COLO668 (cell line): ENCODE measurements around the gene GLT8D1.

Source experiments
- DNase-seq: peaks from one replicate; lab custom pipeline; 2025; ENCODE audit not compliant: unreplicated experiment; lab: John Stamatoyannopoulos, UW

GLT8D1 gene

DNA sequence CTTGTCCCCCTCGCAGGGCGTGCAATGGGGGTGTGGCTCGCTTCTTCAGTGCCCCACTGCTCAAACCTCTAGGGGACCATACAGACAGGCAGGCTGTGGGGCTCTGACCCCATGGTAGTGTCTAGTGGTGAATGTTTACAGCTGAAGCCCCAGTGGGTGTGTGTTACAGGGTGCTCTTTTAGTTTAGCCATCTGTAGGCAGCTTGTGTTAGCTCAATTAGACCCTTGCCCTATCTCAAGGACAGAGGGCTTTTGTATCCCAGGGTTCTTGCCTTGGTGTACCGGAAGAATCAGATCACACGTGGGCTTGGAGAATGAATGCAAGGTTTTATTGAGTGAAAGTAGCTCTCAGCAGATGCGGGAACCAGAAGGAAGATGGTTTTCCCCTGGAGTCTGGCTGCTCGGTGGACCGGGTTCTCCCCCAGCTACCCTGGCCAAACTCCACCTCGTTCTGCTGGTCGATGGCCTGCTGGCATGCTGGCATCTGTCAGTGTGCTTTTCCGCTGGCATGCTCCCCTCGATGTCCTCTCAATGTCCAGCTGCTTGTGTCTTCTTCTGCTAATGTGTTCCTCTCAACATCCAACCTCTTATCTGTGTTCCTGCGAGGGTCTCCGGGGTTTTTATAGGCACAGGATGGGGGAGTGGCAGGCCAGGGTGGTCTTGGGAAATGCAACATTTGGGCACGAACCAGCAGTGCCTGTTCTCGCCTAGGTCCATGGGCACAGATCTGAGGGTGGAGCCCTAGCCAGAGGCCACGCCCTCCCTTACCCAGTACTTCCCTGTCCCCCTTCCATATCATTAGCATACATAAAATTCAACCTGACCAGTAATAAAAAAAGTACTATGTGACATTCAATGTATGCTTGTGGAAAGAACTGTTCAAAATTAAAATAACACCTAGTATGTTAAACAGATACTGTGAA lies 7.0 kb upstream of the GLT8D1 start:
- DNase-seq = no peak

DNA sequence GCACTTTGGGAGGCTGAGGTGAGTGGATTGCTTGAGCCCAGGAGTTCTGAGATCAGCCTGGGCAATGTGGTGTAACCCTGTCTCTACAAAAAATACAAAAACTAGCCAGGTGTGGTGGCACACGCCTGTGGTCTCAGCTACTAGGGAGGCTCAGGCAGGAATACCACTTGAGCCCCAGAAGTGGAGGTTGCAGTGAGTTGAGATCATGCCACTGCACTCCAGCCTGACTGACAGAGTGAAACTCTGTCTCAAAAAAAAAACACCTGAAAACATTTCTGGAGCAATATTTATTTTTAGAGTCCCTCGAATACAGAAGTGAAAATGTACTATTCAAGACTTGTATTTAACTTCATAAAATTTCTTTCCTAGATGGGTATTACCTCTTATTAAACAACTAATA lies 4.9 kb upstream of the GLT8D1 start:
- no peak for DNase-seq

- DNase-seq = no peak
These were observed 2.0 kb upstream of the GLT8D1 start for GRCh38 chr3:52707585-52707984.

DNA sequence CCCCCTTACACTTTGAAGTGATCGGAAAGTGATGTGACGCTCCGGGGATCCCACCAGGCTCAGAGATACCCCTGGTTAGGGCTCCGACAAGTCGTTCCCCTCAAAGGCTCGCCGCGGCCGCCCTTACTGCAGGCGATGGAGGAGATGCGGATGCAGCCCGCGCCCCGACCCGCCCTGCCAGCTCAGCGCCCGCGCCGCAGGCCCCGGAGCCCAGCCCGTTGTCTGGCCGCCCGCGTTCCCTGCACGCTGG lies 228 bp downstream of the GLT8D1 start:
- no peak for DNase-seq

DNA sequence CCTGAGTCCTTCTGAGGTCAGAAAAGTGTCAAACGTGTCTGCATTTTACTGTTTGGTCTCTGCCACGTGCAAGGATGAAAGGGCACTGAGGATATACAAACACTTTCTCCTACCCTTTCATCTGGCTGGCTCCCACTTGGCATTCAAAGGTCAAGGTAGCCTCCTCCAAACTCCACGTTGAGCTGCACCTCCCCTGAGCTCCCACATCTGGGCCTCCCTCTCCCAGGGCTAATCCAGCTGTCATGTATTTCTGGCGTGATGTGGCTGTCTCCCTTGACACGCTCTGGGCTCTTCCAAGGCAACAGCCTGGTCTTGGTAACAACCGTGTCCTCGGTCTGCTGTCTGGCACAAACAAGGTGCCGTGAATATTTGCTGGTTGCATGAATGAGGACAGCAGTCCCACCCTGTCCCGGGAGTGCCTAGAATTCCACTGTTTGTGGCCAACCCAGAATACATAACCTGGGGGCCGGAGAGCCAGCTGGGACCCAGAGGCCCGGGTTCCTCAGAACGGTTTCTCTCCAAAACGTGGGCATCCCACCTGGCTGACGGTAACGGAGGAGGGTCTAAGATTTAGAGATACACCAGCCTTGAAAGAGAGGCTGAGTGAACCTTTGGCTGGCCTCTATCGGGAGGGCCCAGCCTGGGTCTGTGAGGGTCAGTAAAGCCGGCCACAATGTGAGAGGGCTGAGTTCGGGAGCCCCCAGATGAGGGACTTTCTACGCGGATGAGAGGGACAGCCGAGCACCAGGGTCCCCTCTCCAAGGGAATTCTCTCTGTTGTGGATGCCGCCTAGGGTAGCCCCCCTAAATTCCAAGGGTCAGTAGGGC lies 767 bp downstream of the GLT8D1 start:
- DNase-seq = peak; percentile 19

DNA sequence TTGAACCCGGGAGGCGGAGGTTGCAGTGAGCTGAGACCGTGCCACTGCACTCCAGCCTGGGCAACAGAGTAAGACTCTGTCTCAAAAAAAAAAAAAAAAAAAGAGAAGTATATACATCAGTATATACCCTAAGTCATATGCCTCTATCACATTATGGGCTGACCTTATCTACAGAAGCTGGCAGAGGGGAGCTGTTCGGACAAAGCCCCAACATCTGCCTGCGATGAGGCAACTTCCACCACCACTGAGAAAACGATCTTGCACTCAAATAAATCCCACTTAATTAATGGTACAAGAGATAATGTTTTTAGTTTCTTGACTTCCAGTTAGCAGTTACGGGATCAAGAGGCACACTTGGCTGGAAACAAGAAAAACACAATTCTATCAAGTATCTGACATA lies 2.2 kb downstream of the GLT8D1 start:
- no peak for DNase-seq

- DNase-seq = no peak
These were observed 8.0 kb downstream of the GLT8D1 start for GRCh38 chr3:52697632-52697965.

GRCh38 chr3:52696830-52697631 lies 8.6 kb downstream of the GLT8D1 start:
- no peak for DNase-seq

- no peak for DNase-seq
These were observed 9.6 kb downstream of the GLT8D1 start for GRCh38 chr3:52695798-52696671.

DNA sequence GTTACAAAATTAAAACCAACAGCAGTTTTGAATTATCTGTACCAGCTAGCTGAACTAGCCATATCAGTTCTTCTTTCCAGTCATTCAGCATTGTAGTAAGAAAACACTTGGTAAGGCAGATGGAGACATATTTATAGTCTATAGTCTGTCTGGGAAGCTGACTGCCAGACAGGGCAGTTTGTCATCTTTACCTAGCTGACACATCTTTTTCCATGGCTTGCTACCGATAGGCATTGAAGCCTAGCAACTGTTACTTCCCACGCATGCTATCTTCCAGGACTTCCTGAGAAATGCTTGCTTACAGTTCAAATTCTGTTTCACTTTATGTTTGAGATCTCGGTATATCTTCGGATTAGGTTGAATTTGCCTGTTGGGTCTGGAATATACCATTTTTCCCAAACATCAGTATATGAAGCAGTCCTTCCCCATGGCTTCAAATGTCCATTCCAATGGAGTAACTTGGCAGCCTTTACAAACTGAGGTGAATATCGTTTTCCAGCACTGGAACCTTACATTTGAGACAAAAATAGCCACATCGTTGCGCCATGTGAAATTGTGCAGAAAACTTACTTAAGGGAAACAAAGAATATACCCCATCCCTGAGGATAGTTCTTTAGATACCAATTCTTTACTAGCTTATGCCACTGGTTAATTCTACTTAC lies 10.9 kb downstream of the GLT8D1 start:
- DNase-seq = no peak

GRCh38 chr3:52693071-52693470 lies 12.5 kb downstream of the GLT8D1 start:
- DNase-seq = no peak

DNA sequence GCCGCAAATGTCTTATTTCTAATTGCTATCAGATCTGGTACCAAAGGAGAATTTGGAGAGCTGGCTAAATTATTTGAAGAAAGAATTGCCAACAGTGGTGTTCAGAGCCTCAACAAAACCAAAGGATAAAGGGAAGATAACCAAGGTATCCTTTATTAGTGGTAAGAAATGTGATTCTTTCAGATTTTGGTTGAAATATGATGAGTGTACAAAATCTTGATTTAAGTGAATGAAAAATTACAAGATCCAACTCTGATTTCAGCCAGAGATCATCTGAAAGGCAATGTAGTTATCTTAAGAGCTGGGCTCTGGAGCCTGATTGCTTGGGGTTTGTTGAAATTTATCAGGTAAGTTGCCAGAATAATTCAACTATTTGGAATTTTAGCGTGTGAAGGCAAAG lies 15.0 kb downstream of the GLT8D1 start:
- DNase-seq = no peak

DNA sequence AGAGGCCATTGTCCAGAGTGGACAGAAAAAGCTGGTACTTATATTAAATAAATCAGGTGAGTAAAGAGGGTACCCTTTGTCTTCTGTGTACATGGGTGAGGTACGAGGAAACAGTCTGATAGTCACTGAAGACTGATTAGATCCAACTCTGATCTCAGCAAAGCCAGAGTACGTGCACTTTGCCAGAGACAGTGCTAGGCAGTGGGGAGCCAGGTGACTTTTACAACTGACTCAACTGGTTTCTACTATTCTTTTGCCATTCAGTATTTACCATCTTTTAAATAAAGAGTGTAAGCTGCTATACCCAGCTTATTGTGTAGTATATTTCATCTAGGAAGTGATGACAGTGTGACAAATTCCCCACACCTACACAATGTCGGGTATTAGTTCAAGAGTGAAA lies 16.4 kb downstream of the GLT8D1 start:
- no peak for DNase-seq

DNA sequence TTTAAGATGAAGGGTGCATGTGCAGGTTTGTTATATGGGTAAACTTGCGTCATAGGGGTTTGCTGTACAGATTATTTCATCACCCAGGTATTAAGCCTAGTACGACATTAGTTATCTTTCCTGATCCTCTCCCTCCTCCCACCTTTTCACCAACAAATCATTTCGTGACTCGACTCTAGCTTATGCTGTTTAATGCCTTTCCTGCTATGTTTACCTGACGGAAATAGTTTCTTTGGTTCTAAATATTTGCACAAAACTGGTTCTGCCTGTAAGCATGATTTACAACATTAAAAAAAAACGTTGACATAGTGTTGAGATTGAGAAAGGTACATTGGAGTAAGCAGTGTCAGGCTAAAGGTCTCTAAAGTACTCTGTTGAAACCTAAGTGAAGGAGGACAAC lies 17.3 kb downstream of the GLT8D1 start:
- no peak for DNase-seq

DNA sequence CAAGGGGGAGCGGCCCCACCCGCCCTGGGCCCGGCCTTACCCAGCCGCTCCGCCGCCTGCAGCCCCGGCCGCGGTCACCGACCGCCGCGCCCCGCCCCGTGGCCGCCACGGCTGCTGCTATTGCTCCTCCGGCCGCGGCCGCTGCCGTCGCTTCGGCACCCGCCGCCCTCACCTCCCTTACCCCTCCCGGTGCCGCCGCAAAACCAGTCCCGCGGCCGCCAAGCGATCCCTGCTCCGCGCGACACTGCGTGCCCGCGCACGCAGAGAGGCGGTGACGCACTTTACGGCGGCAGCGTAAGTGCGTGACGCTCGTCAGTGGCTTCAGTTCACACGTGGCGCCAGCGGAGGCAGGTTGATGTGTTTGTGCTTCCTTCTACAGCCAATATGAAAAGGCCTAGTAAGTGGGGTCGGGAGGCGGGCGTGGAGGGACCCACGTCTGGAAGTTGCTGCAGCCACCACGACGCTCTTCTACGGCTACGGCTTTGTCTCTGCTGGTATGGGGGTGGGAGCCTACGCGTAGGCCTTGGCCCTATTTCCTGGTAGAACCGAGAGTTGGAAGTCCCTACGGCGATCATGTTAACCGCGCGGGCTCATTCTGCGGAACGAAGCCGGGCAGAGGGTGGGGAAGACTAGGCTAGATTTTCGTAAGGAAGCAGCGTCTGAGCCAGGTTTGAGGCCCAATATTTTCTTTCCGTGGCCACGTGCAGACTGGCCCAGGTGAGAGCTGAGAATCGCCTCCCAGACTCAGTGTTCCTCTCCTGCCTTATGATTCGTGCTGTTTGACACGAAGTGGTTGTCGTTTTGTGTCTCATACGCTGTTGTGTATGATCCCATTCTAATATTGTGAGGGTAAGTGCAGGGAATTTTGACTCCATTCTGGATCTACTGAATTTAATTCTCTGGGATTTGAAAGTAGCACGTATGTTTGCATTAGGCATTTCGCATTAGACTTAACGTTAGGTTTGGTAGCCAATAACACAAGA lies 19.6 kb downstream of the GLT8D1 start, which contains the start of the genes GNL3 and PBRM1:
GNL3 (plus strand) TSS at position 324 of the 983 bp plus-strand sequence; CDS start at position 385, 61 bp downstream.
PBRM1 (minus strand) TSS at position 205 of the 983 bp plus-strand sequence.
- peak; percentile 94 for DNase-seq

DNA sequence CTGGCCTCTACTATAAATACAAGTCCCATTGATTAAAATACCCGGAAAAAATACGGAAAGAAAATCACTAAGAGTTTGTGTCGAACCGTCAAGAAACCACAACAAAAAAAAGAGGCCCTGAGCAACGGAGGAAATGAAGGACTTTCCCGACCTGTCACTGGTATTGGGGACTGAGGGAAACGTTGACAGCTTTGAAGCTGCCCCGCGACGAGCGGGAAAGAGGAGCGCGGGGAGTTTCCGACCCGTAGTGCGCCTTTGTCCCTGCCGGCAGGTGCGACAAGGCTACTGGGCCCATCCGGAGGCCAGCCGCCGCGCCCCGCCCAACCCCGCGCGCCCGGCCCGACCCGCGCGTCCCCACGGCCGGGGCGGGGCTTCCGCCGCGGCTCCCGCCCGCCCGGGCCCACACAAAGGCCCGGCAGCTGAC lies 20.3 kb downstream of the GLT8D1 start:
- peak; percentile 92 for DNase-seq

DNA sequence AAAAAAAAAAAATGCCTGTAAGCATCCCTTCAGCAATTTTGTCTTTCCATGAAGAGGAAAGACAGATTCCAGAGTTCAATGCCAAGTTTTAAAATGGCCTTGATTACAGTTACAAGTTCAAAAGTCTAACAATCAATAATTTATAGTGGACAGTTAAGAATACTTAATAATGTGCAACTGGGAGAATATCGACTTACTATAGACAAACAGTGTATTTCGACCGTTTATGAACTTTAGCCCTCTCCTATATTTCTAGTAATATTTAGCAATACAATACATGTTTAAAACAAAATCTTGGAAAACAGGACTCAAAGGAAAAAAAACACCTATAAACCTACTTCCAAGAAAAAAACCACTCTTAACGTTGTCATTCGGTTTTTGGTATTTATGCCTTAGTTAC lies 21.4 kb downstream of the GLT8D1 start:
- no peak for DNase-seq

GRCh38 chr3:52683611-52684010 lies 22.0 kb downstream of the GLT8D1 start:
- no peak for DNase-seq

- DNase-seq = no peak
These were observed 23.6 kb downstream of the GLT8D1 start for GRCh38 chr3:52682016-52682415.
